ENCODE data around the gene RBFOX2. TPM values are rescaled to one million over a fixed set of nuclear protein-coding genes. Genes with fewer than 3 reads are reported as not detected.

RBFOX2 gene
- total and polyA plus RNA-seq, 2 of the 8 experiments (the other 6 are each of a cell fraction or from before 2014, with no cell fraction given) = 121 to 122 TPM

- Histone ChIP-seq H2BK15ac (ENCODE audit: low read length) (no peak overlapping the region), H3K23ac (ENCODE audit: insufficient read length) (no peak overlapping the region), H3K79me1 (ENCODE audit: low read depth, low read length) (no peaks in the 10 kb centered on the region), H2BK20ac (ENCODE audit: low read length) (no peak overlapping the region), H3K27ac (ENCODE audit: low read depth, low read length) (no peak overlapping the region), H3K4ac (replicated peaks; ENCODE audit: insufficient read length, low read depth, low read length) (no peak overlapping the region), H3K36me3 (ENCODE audit: control insufficient read depth in 2 of 4, insufficient read depth in 4 of 4, low read length in 3 of 4) (no peaks in the 10 kb centered on the region), H4K20me1 (replicated peaks in 1 of 2; ENCODE audit: control insufficient read depth in 1 of 2, insufficient read depth in 2 of 2, low read length in 2 of 2) (no peaks in the 10 kb centered on the region), H2BK5ac (ENCODE audit: low read depth, low read length) (no peak overlapping the region), H3K56ac (replicated peaks; ENCODE audit: insufficient read length, low read depth, low read length) (no peak overlapping the region), H2BK120ac (replicated peaks; ENCODE audit: low read depth, low read length) (no peak overlapping the region), H3K9me3 (ENCODE audit: insufficient read depth in 2 of 2, low read depth in 1 of 2, low read length in 1 of 2) (no peaks in the 10 kb centered on the region), H3K4me3 (ENCODE audit: extremely low read depth in 1 of 4, insufficient read depth in 2 of 4, low read depth in 3 of 4, low read length in 4 of 4) (no peak overlapping the region), H4K91ac (replicated peaks; ENCODE audit: insufficient read length, low read length) (no peak overlapping the region), H3K27me3 (replicated peaks in 1 of 4; ENCODE audit: control insufficient read depth in 3 of 4, extremely low read depth in 1 of 4, insufficient read depth in 3 of 4, low read length in 3 of 4) (no peaks in the 10 kb centered on the region), H3K9ac (replicated peaks in 1 of 4; ENCODE audit: extremely low read depth in 1 of 4, low read depth in 3 of 4, low read length in 3 of 4) (no peak overlapping the region), H4K5ac (ENCODE audit: insufficient read length, low read depth, low read length) (no peak overlapping the region), H2AFZ (ENCODE audit: low read length) (no peak overlapping the region), H3K18ac (ENCODE audit: extremely low read depth, low read length) (no peak overlapping the region), H2AK5ac (ENCODE audit: low read depth, low read length) (no peak overlapping the region), H4K8ac (ENCODE audit: extremely low read depth, insufficient read depth, low read length) (no peak overlapping the region), H3K4me1 (replicated peaks in 1 of 4; ENCODE audit: control insufficient read depth in 3 of 4, insufficient read depth in 4 of 4, low read length in 3 of 4) (no peaks in the 10 kb centered on the region), H3K4me2 (ENCODE audit: insufficient read depth in 1 of 2, low read depth in 2 of 2, low read length in 2 of 2) (no peak overlapping the region), H3K79me2 (ENCODE audit: control insufficient read depth in 1 of 2, insufficient read depth in 2 of 2, low read length in 2 of 2) (no peaks in the 10 kb centered on the region), H2BK12ac (ENCODE audit: low read depth, low read length) (no peak overlapping the region), H3K23me2 (ENCODE audit: low read depth, low read length) (no peaks in the 10 kb centered on the region), H3K14ac (ENCODE audit: insufficient read length) (no peak overlapping the region)
- no peak for DNase-seq (ENCODE audit: low read depth in 1 of 2, low spot score in 2 of 2)
- no peak for FAIRE-seq
- ChIA-PET POLR2A (ENCODE audit: partially characterized antibody) (no interaction called here), CTCF (ENCODE audit: partially characterized antibody) (no interaction called here)
- WGBS, 2 experiments (ENCODE audit: extremely low coverage in 1 of 2, insufficient coverage in 1 of 2, insufficient read length in 1 of 2, insufficient replicate concordance in 2 of 2, low coverage in 1 of 2, low lambda C conversion rate in 2 of 2, missing lambda C conversion rate in 1 of 2) = 91% methylated on average over 14 of the region's 14 CpGs; no CpG with 5 or more reads in 1 of the 2 experiments
- TF ChIP-seq CBX5 (IDR thresholded peaks at IDR 0.05; ENCODE audit: low read depth, low read length) = no peak
- no peak for TF ChIP-seq BCL11A (IDR thresholded peaks at IDR 0.05; ENCODE audit: low read depth in 2 of 2, low read length in 2 of 2)
- no peak for TF ChIP-seq BACH1 (IDR thresholded peaks at IDR 0.05; ENCODE audit: low read length)
- TF ChIP-seq TCF12 (IDR thresholded peaks at IDR 0.05; ENCODE audit: low read depth, low read length) = no peak
- TF ChIP-seq JUND (IDR thresholded peaks at IDR 0.05; ENCODE audit: low read length) = no peak
- no peak for TF ChIP-seq YY1 (IDR thresholded peaks at IDR 0.05; ENCODE audit: low read depth, low read length)
- no peak for TF ChIP-seq RFX5 (IDR thresholded peaks at IDR 0.05; ENCODE audit: borderline replicate concordance, low read depth, low read length)
- no peak for TF ChIP-seq BRCA1 (IDR thresholded peaks at IDR 0.05; ENCODE audit: low read depth, low read length)
- TF ChIP-seq CHD2 (IDR thresholded peaks at IDR 0.05; ENCODE audit: low read length) = no peak
- TF ChIP-seq EP300 (IDR thresholded peaks at IDR 0.05; ENCODE audit: borderline replicate concordance in 1 of 2, low read depth in 2 of 2, low read length in 2 of 2) = no peak
- no peak for TF ChIP-seq CHD1 (IDR thresholded peaks at IDR 0.05; ENCODE audit: low read depth, low read length)
- TF ChIP-seq CBX8 (IDR thresholded peaks at IDR 0.05; ENCODE audit: borderline replicate concordance, low read depth, low read length) = no peak
- no peak for TF ChIP-seq RXRA (IDR thresholded peaks at IDR 0.05; ENCODE audit: insufficient read depth, low read depth, low read length)
- TF ChIP-seq HDAC2 (IDR thresholded peaks at IDR 0.05; ENCODE audit: borderline replicate concordance in 1 of 2, low read depth in 2 of 2, low read length in 2 of 2) = no peak
- no peak for TF ChIP-seq SIX5 (IDR thresholded peaks at IDR 0.05; ENCODE audit: low read depth, low read length)
- no peak for TF ChIP-seq SRF (IDR thresholded peaks at IDR 0.05; ENCODE audit: low read depth, low read length)
These were observed 331.5 kb downstream of the RBFOX2 start for GRCh38 chr22:35697142-35697541.

All from H1 (cell line).